ENCODE measurements around the gene THRB.

Gene THRB

DNA sequence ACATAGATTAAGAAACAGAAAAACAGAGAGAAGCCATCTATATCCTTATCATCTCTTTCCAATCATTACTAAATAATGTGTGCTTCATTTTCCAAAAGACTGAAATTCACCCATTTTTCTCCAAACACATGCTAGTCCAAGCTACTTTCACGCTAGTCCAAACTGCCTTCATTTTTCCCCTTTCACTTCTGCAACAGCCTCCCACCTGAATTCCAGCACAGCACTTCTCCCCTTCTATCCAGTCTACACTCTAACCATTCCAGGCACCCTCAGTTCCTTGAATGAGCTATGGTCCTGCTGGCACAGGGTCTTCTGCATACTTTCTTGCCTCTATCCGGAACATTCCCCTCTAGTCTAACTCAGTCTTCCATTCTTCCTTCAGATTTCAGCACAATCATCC lies 112.0 kb downstream of the THRB start:
- in situ Hi-C loops (cut with MboI; ENCODE audit: low sequenced_read_pairs): no loop called here

DNA sequence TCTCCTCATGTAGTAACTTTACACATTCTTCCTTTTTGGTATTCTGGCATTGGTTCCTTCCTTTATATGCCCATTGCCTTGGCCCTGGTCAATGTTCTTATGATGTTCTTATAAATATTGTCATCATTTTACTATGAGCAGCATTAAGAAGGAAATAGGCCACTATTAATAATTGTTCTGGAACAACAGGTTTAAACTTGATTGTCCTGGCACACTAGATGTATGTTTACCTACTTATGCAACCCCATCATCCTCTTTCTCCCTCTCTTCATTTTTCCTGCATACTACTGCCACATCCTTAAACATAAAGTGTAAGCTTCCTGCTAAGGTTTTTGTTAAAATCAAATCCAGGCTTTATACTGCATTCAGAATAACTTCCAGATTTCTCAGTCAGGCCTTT lies 114.7 kb downstream of the THRB start:
- in situ Hi-C loops (cut with MboI; ENCODE audit: low sequenced_read_pairs): no loop called here

DNA sequence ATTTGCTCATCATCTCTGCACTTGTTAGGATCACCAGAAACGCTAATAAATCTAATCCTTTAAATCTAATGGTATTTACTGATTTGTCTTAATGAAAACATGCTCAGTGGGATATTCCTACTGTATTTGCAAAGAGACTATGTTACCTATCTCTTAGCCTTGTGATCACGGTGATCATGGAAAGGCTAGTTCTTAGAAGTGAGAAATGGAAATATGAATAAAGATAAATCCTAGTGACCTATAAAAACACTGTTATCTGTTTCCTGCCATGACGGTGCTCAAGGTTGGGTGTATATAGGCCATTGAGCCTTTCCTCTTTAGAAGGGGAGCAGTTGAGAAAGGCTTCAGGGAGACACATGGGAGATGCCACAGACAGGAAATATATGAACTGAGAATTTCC lies 116.3 kb downstream of the THRB start:
- in situ Hi-C loops (cut with MboI; ENCODE audit: low sequenced_read_pairs): no loop called here

DNA sequence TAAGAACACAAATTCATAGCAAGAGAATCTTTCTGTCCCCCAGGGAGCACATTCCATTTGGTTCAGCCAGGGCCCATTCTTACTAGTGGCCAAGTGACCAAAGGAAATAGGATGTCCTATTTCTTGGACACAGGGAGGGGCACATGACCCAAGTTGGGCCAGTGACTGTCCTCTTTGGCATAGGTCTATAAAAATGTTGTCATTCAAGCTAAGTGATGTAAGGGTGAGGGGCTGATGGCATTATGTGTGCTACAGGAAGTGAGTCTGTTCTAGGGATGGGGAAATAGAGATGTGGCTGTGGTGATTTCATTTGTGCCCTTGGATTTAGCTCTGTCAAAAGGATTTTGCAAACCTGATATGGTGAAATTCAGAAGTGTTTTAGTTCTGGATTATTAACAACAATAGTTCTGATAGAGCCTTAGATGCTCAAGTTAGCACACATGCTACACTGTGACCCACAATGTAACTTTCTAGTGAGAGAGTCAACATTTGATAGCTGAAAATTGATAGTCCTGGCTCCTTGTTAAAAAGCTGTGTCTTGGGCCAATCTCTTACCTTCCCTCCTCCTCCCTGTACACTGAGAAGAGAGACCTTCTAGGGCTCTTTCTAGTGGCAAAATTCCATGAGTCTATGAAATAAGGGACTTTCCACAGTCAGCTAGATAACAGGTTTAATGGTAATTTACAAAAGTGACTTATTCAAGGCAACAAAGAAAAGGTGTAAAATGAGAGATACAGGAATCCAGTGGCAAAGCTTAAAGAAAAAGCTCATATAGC lies 117.2 kb downstream of the THRB start:
- in situ Hi-C loops (cut with MboI; ENCODE audit: low sequenced_read_pairs): no loop called here

DNA sequence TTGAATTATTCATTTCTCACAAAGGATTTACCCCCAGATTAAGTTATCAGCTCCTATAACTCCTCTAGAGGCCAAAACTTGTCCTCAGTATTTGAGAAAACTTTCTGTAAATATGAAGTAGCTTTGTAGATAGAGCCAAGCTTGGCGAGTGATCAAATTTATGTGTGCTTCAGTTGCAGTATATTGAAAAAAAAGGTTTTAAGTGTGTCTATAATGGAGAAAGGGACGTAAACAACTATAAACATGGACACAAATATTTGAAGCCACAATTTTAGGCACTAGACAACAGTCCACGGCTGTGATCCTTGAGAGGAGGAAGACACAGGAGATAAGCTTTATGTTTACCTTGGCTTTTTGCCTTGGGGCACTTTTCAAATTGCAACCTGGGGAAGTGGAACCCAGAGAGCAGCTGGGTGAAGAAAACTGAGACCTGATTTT lies 118.7 kb downstream of the THRB start:
- in situ Hi-C loops (cut with MboI; ENCODE audit: low sequenced_read_pairs): no loop called here

DNA sequence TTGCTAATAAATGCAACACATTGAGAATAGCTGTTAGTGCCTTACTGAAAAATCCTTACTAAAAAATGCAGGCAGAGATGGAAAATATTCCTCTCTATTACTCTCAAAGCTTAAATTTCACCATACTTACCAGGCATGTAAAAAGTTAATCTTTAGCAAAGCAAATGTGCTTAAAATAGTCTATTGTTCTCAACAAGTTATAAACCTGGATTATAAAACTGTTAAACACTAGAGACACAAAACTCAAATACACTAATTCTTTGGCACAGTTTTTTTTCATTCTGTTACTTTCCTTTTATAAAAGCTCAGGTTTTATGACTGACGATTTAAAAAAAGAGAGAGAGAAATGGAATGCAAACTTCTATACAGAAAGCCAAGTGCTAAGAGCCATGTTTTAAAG lies 119.8 kb downstream of the THRB start:
- in situ Hi-C loops (cut with MboI; ENCODE audit: low sequenced_read_pairs): no loop called here

DNA sequence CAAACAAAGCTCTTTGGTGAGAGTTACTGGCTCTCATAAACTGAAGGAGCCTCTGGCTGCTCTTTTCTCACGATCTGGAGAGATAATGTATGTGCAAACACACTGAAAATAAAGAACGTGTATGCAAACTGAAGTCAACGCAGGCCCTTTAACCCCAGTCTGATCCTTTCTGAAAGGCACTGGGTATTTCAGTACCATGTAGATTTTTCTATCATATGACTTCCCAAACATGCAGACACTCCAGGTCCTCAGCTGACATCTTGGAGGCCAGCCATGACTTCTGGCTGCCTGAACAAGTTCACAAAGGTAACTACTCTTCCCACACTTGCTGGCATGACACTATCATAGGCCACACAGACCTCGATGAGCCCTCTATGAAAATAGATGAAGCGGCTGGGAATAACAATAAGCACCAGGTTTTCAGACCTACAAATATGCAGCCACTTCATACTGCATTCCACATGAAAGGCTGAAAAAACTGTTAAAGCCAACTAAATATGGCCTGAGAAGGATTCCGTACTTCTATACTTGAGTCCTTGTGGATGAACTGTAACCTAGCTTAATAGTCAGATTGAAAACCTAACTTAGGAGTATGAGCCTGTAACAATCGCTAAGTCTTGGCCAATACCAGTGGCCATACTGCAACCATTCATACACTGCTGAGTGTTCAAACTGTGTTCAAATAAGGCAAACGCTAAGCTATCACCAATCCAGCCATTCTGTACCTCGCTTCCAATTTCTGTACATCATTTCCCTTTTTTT lies 121.3 kb downstream of the THRB start:
- in situ Hi-C loops (cut with MboI; ENCODE audit: low sequenced_read_pairs): no loop called here

DNA sequence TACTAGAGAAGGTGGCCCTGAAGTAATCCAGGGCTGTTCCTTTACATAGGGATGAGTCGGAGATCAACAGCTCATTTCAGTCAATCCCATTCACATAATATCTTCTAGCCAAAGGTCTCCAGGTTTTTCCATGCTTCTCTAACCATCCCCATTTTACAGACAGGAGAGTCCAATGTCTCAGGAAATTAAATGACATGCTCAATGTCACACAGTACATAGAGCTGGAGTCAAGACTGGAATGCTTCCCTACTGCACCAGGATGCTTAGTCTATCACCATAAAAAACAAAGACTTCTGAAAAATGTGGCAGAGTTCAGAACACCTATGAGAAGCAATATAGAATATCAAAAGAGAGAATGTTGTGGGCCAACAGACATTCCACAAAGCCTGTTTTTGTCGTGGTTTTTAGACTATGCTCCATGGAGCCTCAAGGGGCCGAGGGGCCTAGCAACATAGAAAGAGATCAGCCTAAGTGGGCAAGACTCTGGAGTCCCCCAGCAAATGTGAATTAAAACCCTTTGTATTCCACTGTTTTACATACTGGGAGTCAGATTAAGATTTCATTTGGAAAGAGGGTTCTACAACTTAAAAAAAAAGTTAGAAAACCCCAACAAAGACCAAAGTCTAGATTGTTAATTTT lies 122.0 kb downstream of the THRB start:
- in situ Hi-C loops (cut with MboI; ENCODE audit: low sequenced_read_pairs): no loop called here

DNA sequence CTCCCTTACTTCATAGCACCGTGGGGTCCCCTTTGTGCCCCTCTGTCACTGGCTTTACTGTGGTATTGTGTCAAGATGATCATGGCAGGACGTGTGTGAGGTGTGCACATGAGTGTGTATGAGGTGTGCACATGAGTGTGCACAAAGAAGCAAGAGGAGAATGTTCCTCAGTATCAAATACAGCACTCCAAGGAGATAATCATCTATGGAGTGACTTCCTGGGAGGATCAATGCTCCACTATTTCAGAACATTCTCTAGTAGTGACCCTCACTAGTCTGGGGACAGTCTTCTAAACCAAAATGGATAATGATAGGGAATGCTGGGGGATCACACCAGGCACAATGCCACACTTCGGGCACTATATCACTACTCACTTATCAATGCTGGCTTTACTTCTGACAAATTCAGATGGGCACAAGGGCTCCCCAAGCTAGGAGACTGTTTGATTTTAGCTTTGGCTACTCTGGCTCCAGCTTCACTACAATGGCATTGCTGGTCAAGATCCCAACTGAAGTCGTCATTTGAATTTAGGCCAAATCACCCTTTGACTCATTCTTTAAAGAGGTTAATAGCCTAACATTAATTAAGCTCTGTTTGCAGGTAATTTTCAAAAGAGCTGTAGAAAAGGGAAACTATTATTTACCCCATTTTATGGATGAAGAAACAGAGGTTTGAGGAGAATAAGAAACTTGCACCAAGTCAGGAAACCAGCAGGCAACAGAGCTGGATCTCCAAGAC lies 124.1 kb downstream of the THRB start:
- in situ Hi-C loops (cut with MboI; ENCODE audit: low sequenced_read_pairs): no loop called here

DNA sequence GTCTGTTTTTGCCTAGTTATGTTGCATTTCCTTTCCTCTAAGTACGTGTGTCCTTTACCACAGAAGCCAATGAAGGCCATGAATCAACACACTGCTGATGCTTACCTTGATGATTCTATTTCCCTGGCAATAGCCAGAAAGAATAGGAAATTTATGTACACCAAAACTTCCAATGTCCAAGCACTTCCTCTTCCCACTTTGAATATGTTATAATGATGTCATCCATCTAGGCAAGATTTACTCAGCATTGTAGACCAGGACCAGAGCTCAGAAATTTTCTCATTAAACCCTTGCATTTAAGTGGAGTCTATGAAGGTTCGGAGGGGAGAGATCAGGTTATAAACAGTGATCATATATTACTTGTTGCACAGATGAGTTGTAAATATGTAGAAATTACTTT lies 126.0 kb downstream of the THRB start:
- in situ Hi-C loops (cut with MboI; ENCODE audit: low sequenced_read_pairs): no loop called here

DNA sequence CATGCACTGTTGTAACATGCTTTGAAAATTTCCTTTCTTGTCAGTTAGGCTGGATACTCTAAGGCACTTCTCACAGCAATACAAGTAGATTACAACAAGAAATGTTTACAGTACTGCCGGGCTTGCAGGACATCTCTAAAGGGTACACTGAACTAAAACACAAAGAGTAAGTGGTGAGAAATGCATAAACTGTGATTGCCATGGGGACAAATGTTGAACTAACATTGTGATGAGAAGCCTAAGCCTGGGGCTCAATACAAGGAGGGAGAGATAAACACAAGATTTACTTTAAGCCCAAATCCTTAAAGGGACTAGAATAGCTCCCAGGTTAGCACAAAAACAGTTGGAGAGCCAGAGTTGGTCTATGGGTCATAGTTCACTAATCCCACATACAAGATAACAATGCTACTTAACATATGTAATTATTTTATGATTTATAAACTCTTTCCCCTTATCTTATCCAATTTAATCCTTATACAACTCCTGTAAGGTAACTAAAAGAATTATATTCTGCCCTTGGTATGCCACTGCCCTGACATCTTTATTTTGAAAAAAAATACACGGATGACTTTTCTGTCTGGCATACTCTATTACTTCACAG lies 126.9 kb downstream of the THRB start:
- in situ Hi-C loops (cut with MboI; ENCODE audit: low sequenced_read_pairs): no loop called here

DNA sequence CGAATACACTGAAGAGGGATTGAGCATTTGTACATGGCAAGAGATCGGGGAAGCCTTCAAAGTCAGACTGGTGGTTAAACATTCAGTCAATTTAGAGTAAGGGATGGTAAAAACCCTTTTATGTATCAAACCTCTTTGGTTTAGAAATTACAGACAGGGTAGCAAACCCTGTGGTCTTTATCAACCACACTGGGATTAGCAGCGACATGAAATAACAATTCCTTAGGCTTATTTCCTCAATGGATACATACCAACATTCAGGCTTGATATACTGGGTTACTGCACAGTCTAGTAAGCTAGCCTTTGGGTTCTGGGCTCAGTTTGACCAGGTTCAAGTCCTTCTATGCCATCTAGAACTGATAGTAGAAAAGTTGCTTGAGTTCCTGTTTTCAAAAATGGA lies 127.4 kb downstream of the THRB start:
- in situ Hi-C loops (cut with MboI; ENCODE audit: low sequenced_read_pairs): no loop called here

DNA sequence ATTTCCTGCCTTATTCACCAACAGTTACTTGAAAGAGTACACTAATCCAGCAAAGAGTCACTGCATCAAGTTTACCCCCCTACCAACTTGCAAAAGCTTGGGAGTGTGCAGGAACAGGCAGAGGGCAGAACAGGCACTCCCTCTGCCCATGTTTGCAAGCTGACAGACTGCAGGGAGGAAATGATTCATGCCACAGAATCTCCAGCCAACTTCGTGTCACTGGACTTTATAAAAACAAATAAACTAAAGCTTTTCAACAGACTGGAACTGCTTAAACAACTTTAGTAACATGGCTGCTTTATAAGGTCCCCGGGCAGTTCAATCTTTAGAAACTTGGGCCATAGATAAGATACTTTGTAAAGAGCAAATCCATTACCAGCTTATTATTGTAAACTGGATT lies 129.5 kb downstream of the THRB start:
- in situ Hi-C loops (cut with MboI; ENCODE audit: low sequenced_read_pairs): no loop called here

DNA sequence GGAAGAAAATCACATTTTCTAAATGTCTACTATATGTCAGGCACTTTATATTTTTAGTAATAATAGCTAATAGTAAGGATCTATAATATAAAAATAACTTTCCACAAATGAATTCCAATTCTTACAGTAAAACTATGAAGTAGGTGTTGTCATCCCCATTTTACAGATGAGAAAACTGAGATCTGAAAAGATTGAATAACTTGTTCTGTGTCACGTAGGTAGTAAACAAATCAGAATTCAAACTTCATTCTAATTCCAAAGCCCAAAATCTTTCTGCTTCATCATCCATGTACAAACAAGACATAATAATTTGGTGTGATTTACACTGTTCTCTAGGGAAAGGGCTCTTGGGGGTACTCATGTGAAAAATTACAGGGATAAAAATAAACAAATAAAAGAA lies 130.3 kb downstream of the THRB start:
- in situ Hi-C loops (cut with MboI; ENCODE audit: low sequenced_read_pairs): no loop called here

DNA sequence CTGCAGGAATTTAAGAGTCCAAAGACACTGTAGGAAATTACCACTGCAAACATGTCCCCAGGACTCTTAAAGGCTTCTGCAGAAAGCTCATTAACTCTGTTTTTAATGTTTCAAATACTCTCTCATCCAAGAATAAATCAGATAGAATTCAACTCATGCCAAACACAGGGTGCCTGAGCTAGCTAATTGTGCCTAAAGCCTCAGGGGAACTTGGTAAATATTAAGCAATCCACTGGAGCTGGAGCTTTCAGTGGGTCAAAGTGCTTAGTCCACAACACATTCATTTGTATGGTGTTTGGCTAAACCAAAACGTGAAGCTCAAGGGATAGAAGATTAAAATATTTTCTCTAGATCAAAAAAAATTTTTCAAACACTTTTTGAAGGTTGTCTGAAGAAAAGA lies 131.4 kb downstream of the THRB start:
- in situ Hi-C loops (cut with MboI; ENCODE audit: low sequenced_read_pairs): no loop called here

DNA sequence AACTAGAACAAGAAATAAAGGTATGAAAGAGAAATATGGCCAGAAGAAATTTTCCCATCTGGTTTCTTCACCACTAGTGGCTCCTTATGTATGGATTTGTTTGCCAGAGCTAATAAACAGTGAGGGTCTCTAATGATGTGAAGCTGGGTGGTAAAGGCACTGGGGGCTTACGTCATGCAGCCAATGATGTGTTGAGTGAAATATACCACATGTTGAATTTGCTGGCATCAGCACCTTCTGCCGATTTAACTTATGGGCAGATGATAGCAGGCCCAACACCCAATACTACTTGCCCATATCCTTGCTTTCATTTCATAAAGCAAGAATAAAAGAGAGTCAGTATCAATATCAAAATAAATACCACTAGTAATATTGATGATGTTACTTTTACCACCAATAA lies 133.0 kb downstream of the THRB start:
- in situ Hi-C loops (cut with MboI; ENCODE audit: low sequenced_read_pairs): no loop called here

DNA sequence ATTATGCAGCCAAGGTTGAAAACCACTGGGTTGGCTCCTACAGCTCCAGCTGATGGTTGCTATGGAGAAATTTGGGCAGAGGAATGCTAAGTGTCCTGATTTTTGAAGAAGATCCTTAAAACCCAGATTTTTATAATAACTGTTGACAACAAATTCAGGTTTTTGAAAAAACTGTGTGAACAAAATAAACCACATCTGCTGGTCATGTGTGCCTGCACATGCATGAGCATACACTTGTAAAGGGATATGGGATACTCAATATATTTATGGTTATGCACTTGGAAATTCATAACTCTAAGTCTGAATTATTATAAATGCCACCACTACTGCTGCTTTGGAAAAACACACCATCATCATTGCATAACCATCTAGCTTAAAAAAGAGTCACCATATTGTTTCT lies 133.7 kb downstream of the THRB start:
- in situ Hi-C loops (cut with MboI; ENCODE audit: low sequenced_read_pairs): no loop called here

DNA sequence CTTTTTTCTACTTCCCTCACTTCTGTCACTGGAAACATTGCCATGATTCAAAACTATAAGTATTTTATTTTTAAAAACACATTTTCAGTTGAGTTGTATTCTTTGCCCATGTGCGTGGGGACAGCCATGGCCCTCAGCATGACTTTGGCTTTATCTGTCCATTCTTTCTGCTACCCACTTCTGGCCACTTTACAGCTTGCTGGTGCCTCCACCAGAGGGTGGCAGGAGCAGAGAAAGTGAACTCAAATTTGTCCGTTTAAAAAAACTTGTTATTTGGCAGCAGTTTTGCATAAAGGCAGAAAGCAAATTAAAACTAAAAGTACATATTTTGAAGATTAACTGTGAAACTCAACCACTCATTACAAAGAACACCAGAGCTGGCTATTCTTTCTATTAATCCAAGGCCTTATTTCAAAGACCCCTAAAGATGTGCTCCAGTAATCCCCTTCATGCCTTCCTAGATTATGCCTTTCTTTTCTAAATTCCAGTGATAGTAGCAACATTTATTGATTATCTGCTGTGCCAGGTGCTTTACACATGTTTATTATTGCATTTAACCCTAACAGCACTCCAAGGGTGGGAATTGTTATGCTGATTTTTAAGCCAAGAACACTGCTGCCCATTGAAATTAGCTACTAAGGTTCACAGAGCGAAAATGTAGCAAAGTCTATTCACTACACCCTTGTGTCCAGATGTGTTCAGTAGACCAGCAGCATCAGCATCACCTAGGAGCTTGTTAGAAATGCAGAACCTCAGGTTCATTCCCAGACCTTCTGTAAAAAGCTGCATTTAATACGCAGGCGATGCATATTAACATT lies 134.8 kb downstream of the THRB start:
- in situ Hi-C loops (cut with MboI; ENCODE audit: low sequenced_read_pairs): no loop called here

DNA sequence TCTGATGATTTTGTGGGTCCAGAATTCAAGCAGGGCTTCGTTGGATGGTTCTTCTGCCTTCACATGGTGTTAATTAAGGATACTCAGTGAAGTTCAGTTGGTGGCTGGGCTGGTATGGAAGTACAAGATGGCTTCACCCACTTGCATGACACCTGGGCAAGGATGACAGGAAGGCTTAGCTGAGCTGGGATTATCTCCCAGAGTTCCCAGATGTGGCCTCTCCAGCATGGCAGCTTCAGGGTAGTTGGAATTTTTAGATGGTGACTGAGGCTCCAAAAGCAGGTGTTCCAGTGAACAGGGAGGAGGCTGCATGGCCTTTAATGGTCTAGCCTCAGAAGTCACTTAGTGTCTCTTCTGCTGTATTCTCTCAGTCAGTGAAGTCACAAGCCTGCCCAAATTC lies 135.5 kb downstream of the THRB start:
- in situ Hi-C loops (cut with MboI; ENCODE audit: low sequenced_read_pairs): no loop called here

DNA sequence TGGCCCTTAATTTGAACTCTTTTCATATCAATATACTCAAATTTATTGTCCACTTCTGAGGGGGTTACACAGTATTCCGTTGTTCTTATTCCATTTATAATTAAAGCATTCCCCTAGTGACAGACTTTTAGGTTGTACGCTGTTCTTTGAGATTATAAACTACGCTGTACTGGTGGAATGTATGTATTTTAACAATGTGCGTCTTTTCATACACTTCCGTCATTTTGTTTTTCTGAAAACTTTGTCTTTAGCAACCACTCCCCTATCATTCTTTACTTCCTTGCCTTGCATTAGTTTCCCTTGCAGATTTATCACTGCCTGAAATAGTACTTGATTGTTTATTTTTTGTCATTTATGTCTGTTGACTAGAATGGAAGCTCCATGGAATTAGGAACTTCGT lies 137.0 kb downstream of the THRB start:
- in situ Hi-C loops (cut with MboI; ENCODE audit: low sequenced_read_pairs): no loop called here
